Uterus (tissue), 2 donors: ENCODE data around the gene C1orf21.

ENCODE experiments used
- CTCF ChIP-seq, 4 experiments: fragments of 200-600 bp in 2 of 4; fragments of 450-650 bp in 2 of 4; sonication (generic) in 2 of 4; IDR thresholded peaks; one replicate each; pipeline ENCODE4 v1.5.1; 2016 to 2019; ENCODE audit warnings: antibody characterized with exemption in 4 of 4, mild to moderate bottlenecking in 2 of 4, moderate library complexity in 1 of 4
- POLR2A ChIP-seq, 2 donors: fragments of 450-650 bp; IDR thresholded peaks; one replicate each; pipeline ENCODE4 v1.6.1; 2016; ENCODE audit warnings: antibody characterized with exemption in 2 of 2, mild to moderate bottlenecking in 1 of 2, moderate library complexity in 1 of 2

- TF ChIP-seq CTCF (IDR thresholded peaks at IDR 0.05), result no peak
- TF ChIP-seq POLR2A (IDR thresholded peaks at IDR 0.05), result no peak
These were observed 39.4 kb downstream of the C1orf21 start for GRCh38 chr1:184426278-184426674.
